K562 (cell line): ENCODE data around the gene ITGAL. TPM values are rescaled to one million over a fixed set of nuclear protein-coding genes. Genes with fewer than 3 reads are reported as not detected.

ENCODE experiments used
- ATAC-seq: fragments of 200-7000 bp; cut with Tn5 transposase; 3 replicates; pipeline ENCODE4 v1.9.1; 2020; ENCODE audit warnings: moderate library complexity
- BruUV-seq: library from RNA; stranded (reverse); fragments of 400-500 nt; replicated peaks from 2 replicates; lab custom pipeline; 2021; lab: Mats Ljungman, UMichigan
- CTCF ChIA-PET: fragments of 300-600 bp; formaldehyde crosslinking; extraction: SDS; loops from one replicate; lab custom pipeline; 2021; ENCODE audit warnings: low intra/inter-chr PET ratio; lab: Yijun Ruan, JAX
- POLR2A ChIA-PET: fragments of 300-600, 350-650 bp; sonication (Branson Sonifier 250); formaldehyde crosslinking; extraction: SDS; loops from one replicate; lab custom pipeline; 2021; ENCODE audit warnings: antibody characterized with exemption, inconsistent platforms; lab: Yijun Ruan, JAX
- DNase-seq, 4 experiments: peaks; one replicate each; pipeline versions ENCODE4 v3.0.0 to v3.0.0-alpha.2; 2011 to 2018; ENCODE audit warnings: low spot score in 3 of 4, mixed read lengths in 3 of 4; ENCODE audit errors: extremely low read depth in 1 of 4
- FAIRE-seq: peaks from 2 replicates; lab custom pipeline; 2011; peaks lifted over from hg19 to GRCh38; lab: Jason Lieb, UNC
- H2AFZ ChIP-seq: 2 replicates; pipeline ENCODE4 v1.6.0; 2011; ENCODE audit warnings: low read depth, low read length, control low read depth, inconsistent platforms
- H3K27ac ChIP-seq: fragments of 200-600 bp; 3 replicates; pipeline ENCODE4 v1.8.0; 2011; ENCODE audit warnings: low read depth, mild to moderate bottlenecking, control low read depth, inconsistent platforms, low read length, moderate library complexity, mixed read lengths; ENCODE audit errors: extremely low read depth
- H3K27me3 ChIP-seq, 2 experiments: fragments of 300-600 bp in 1 of 2; 2 replicates in 1 of 2; 3 replicates in 1 of 2; pipeline versions ENCODE4 v1.6.0 to v1.8.0; 2011; ENCODE audit warnings: inconsistent platforms in 2 of 2, low read length in 2 of 2, mild to moderate bottlenecking in 1 of 2, mixed read lengths in 1 of 2, moderate library complexity in 1 of 2; ENCODE audit not compliant: control insufficient read depth in 2 of 2, insufficient read depth in 2 of 2
- H3K36me3 ChIP-seq: fragments of 300-600 bp; 3 replicates; pipeline ENCODE4 v1.8.0; 2011; ENCODE audit warnings: mild to moderate bottlenecking, low read length, inconsistent platforms; ENCODE audit not compliant: control insufficient read depth, insufficient read depth
- H3K4me1 ChIP-seq, 2 experiments: fragments of 200-600 bp in 1 of 2; replicated peaks in 1 of 2; 2 replicates in 1 of 2; 3 replicates in 1 of 2; pipeline versions ENCODE4 v1.5.1 to v1.8.0; 2011; ENCODE audit warnings: inconsistent platforms in 2 of 2, low read length in 2 of 2, mild to moderate bottlenecking in 1 of 2, mixed read lengths in 1 of 2, moderate library complexity in 1 of 2; ENCODE audit not compliant: control insufficient read depth in 2 of 2, insufficient read depth in 2 of 2
- H3K4me2 ChIP-seq: 2 replicates; pipeline ENCODE4 v1.6.1; 2011; ENCODE audit warnings: low read length, control low read depth, inconsistent platforms, mixed read lengths; ENCODE audit not compliant: insufficient read depth
- H3K4me3 ChIP-seq: fragments of 200-600 bp; sonication (generic), shearing (Covaris generic); 2 replicates; pipeline ENCODE4 v1.5.1; 2016; ENCODE audit warnings: control low read depth, inconsistent platforms
- H3K79me2 ChIP-seq: fragments of 200-600 bp; 3 replicates; pipeline ENCODE4 v1.8.0; 2011; ENCODE audit warnings: low read length, inconsistent platforms; ENCODE audit not compliant: control insufficient read depth, insufficient read depth
- H3K9ac ChIP-seq, 2 experiments: 2 replicates each; pipeline versions ENCODE4 v1.6.0 to v1.6.1; 2011; ENCODE audit warnings: low read depth in 2 of 2, low read length in 2 of 2, control low read depth in 1 of 2, inconsistent platforms in 1 of 2, mild to moderate bottlenecking in 1 of 2, mixed read lengths in 1 of 2; ENCODE audit not compliant: insufficient read depth in 1 of 2
- H3K9me1 ChIP-seq: one replicate; pipeline ENCODE4 v1.6.0; 2011; ENCODE audit warnings: inconsistent platforms, mild to moderate bottlenecking, low read length, moderate library complexity; ENCODE audit not compliant: control insufficient read depth, insufficient read depth
- H3K9me3 ChIP-seq: replicated peaks from 2 replicates; pipeline ENCODE4 v1.5.1; 2011; ENCODE audit warnings: low read depth, low read length, inconsistent platforms; ENCODE audit not compliant: control insufficient read depth, insufficient read depth
- H4K20me1 ChIP-seq: replicated peaks from 2 replicates; pipeline ENCODE4 v1.6.1; 2011; ENCODE audit warnings: low read length, inconsistent platforms, mixed read lengths; ENCODE audit not compliant: control insufficient read depth, insufficient read depth
- ARID4B ChIP-seq: sonication (generic); formaldehyde crosslinking; IDR thresholded peaks from 2 replicates; pipeline ENCODE4 v1.8.0; 2022; ENCODE audit warnings: mild to moderate bottlenecking, missing genetic modification reagents
- EZH2 ChIP-seq: IDR thresholded peaks from 2 replicates; pipeline ENCODE4 v1.6.1; 2012; ENCODE audit warnings: low read depth, mild to moderate bottlenecking, inconsistent platforms, low read length, borderline replicate concordance
- GTF2A2 ChIP-seq: IDR thresholded peaks from 2 replicates; pipeline ENCODE4 v1.6.1; 2016; ENCODE audit warnings: mild to moderate bottlenecking, missing genetic modification characterization, missing compliant biosample characterization
- ID3 ChIP-seq, 2 experiments: fragments of 250-450 bp in 1 of 2; fragments of 450-650 bp in 1 of 2; sonication (Bioruptor Pico) in 1 of 2; IDR thresholded peaks; 2 replicates each; pipeline versions ENCODE4 v1.6.1 to v1.8.0; 2016 to 2021; ENCODE audit warnings: mild to moderate bottlenecking in 2 of 2, moderate library complexity in 2 of 2, missing compliant biosample characterization in 1 of 2, missing genetic modification characterization in 1 of 2
- NRF1 ChIP-seq, 2 experiments: fragments of 450-650 bp; IDR thresholded peaks in 1 of 2; conservative IDR thresholded peaks in 1 of 2; 2 replicates each; pipeline ENCODE4 v1.6.1; 2014; ENCODE audit warnings: mild to moderate bottlenecking in 2 of 2
- PCBP2 ChIP-seq: fragments of 200-400 bp; formaldehyde crosslinking; IDR thresholded peaks from 2 replicates; pipeline ENCODE4 v1.6.1; 2018; ENCODE audit warnings: low read length, low read depth, mild to moderate bottlenecking, moderate library complexity; ENCODE audit not compliant: poor library complexity, severe bottlenecking
- RBBP5 ChIP-seq: fragments of 200-600 bp; sonication (generic); IDR thresholded peaks from 2 replicates; pipeline ENCODE4 v1.6.1; 2012; ENCODE audit warnings: borderline replicate concordance, mild to moderate bottlenecking, low read length, control low read depth, inconsistent platforms; ENCODE audit not compliant: insufficient read depth, poor library complexity, severe bottlenecking
- ZBTB17 ChIP-seq: fragments of 450-650 bp; formaldehyde crosslinking; IDR thresholded peaks from 2 replicates; pipeline ENCODE4 v1.4.0; 2020; ENCODE audit warnings: mild to moderate bottlenecking
- ZBTB7A ChIP-seq: IDR thresholded peaks from 2 replicates; pipeline ENCODE4 v1.6.1; 2011; ENCODE audit warnings: low read depth, mild to moderate bottlenecking, low read length, moderate library complexity, borderline replicate concordance; ENCODE audit not compliant: control insufficient read depth
- ZNF23 ChIP-seq: fragments of 250-450 bp; sonication (Bioruptor Pico); IDR thresholded peaks from 2 replicates; pipeline ENCODE4 v1.4.0; 2020; ENCODE audit warnings: mild to moderate bottlenecking
- WGBS: fragments of 100-300 bp; shearing (Covaris generic); methylation state at CpG from one replicate; pipeline ENCODE4 v1.1.6; 2016; ENCODE audit warnings: low coverage, mixed read lengths; ENCODE audit not compliant: insufficient coverage; ENCODE audit errors: missing lambda C conversion rate; 5-methylcytosine and 5-hydroxymethylcytosine counted together
- in situ Hi-C: fragments of 300-500 bp; cut with MboI; formaldehyde crosslinking; loops from 4 replicates; pipeline ENCODE4 v1.15.0; 2018; ENCODE audit warnings: inconsistent platforms, mixed read lengths
- intact Hi-C: fragments of 100-400 bp; cut with micrococcal nuclease; formaldehyde crosslinking; loops from 2 replicates; pipeline ENCODE4 v1.14.2; 2022
- polyA plus RNA-seq, 8 experiments: library from polyadenylated mRNA; depleted of rRNA in 4 of 8; stranded (reverse) in 5 of 8; unstranded in 3 of 8; fragments of >200 nt; fragmentation: Nextera tagmentation in 2 of 8; fragmentation: Illumina TruSeq in 1 of 8; extraction: Ambion mirVana in 2 of 8; extraction: Trizol in 1 of 8; gene quantifications; 2 replicates each; pipeline versions ENCODE4 v1.2.1 to v1.2.3, GENCODE V29; 2011 to 2014; ENCODE audit warnings: inconsistent platforms in 1 of 8, missing spikeins in 1 of 8
- total RNA-seq, 7 experiments: library from RNA; depleted of rRNA in 6 of 7; stranded (reverse); fragments of >200 nt in 6 of 7; fragmentation: Illumina TruSeq in 2 of 7; extraction: Trizol in 2 of 7; gene quantifications; 2 replicates each; pipeline versions ENCODE4 v1.2.1 to v1.2.3, GENCODE V29; 2011 to 2021; ENCODE audit warnings: low replicate concordance in 1 of 7
- TF ChIP-seq, protein P1 (sequence below): fragments of 250-450 bp; sonication (Bioruptor Pico); IDR thresholded peaks from 2 replicates; pipeline ENCODE4 v1.5.0; 2020; ENCODE audit warnings: mild to moderate bottlenecking, borderline replicate concordance

The ITGAL gene
- total and polyA plus RNA-seq, 9 of the 15 experiments (the other 6 are each of a cell fraction or from before 2014, with no cell fraction given) = 0.01 to 0.53 TPM; not detected in 7

GRCh38 chr16:30445408-30446202, 26.9 kb upstream of the ITGAL start, which contains the start of gene SEPHS2:
Gene SEPHS2 (minus strand): TSS chr16:30445874. CDS start chr16:30445727, 147 bp downstream.
- Histone ChIP-seq H3K9me1 (no peaks in the 10 kb centered on the region), H3K4me2 (peak within 1 kb of the TSS; percentile 100), H4K20me1 (0 out of 2 replicates have a peak, but pooled peaks cover 7% of the 10 kb centered on the region), H3K27ac (peak within 1 kb of the TSS; percentile 96), H3K9me3 (no peaks in the 10 kb centered on the region), H3K4me3 (peak within 1 kb of the TSS; percentile 82), H3K27me3 (no peaks in the 10 kb centered on the region), H3K4me1 (peaks cover 6 to 13% of the 10 kb centered on the region in 2 experiments; a peak in 3 of 5 replicates), H3K79me2 (peaks cover 33% of the 10 kb centered on the region), H3K36me3 (peaks cover 23% of the 10 kb centered on the region), H2AFZ (peak within 1 kb of the TSS; percentile 98), H3K9ac (peak within 1 kb of the TSS; percentile 93 to 97)
- DNase-seq (peak; percentile 93 to 99 (median 96)), ATAC-seq (peak; percentile 90), FAIRE-seq (peak; percentile 96)
- in situ Hi-C loops = no loop called here
- no TSS peak for BruUV-seq
- POLR2A ChIA-PET = interaction anchor here (0.5 to 2.7 kb wide), 13 partner anchors 10 to 524 kb away, joined by 3 to 16 read pairs (median 4); partner anchors contain the start of genes DCTPP1 and FBRS
- 1% methylated on average over 56 of the region's 59 CpGs for WGBS
- intact Hi-C loops = loop anchor here (1.0 to 2.0 kb wide), 3 partner anchors 15 to 89 kb away; partner anchors contain the start of genes DCTPP1, ZNF747 and ZNF768
- CTCF ChIA-PET = interaction anchor here (0.8 to 1.0 kb wide), 2 partner anchors 183 to 184 kb away, joined by 3 read pairs; no protein-coding TSS in a partner anchor
- TF ChIP-seq PCBP2 = no peak
- TF ChIP-seq ZNF23 = no peak
- TF ChIP-seq ARID4B (CRISPR knock-in tag) = no peak; the same call in 1 of the 2 replicates
- 0 out of 2 replicates have a peak, but pooled peaks have one; percentile 29 for TF ChIP-seq ZBTB17 (CRISPR knock-in tag)
- TF ChIP-seq NRF1 (conservative IDR thresholded peaks at IDR 0.05 in 1 of 2, IDR thresholded peaks at IDR 0.05 in 1 of 2) = peak; percentile 16 to 34; a peak in 3 of 4 replicates
- TF ChIP-seq, protein P1, sequence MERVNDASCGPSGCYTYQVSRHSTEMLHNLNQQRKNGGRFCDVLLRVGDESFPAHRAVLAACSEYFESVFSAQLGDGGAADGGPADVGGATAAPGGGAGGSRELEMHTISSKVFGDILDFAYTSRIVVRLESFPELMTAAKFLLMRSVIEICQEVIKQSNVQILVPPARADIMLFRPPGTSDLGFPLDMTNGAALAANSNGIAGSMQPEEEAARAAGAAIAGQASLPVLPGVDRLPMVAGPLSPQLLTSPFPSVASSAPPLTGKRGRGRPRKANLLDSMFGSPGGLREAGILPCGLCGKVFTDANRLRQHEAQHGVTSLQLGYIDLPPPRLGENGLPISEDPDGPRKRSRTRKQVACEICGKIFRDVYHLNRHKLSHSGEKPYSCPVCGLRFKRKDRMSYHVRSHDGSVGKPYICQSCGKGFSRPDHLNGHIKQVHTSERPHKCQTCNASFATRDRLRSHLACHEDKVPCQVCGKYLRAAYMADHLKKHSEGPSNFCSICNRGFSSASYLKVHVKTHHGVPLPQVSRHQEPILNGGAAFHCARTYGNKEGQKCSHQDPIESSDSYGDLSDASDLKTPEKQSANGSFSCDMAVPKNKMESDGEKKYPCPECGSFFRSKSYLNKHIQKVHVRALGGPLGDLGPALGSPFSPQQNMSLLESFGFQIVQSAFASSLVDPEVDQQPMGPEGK (CRISPR knock-in tag) = no peak
- TF ChIP-seq ID3 (CRISPR knock-in tag; IDR thresholded peaks at IDR 0.05) = no peak
- peak; percentile 87; the same call in 1 of the 2 replicates for TF ChIP-seq ID3 (tag; IDR thresholded peaks at IDR 0.05)
- peak; percentile 89 for TF ChIP-seq RBBP5
- TF ChIP-seq EZH2 = no peak
- peak; percentile 78; the same call in 1 of the 2 replicates for TF ChIP-seq ZBTB7A
- TF ChIP-seq GTF2A2 (tag) = peak; percentile 95
